ENCODE measurements around the gene KCNQ1. TPM values are rescaled to one million over a fixed set of nuclear protein-coding genes. Genes with fewer than 3 reads are reported as not detected.
A peak's percentile ranks its signal among the peaks of the same experiment; 100 is the strongest.

KCNQ1 gene
- total and polyA plus RNA-seq, 2 of the 13 experiments (the other 11 are each of a cell fraction or from before 2014, with no cell fraction given): 0.02 to 0.08 TPM

GRCh38 chr11:2888266-2888968, 443.6 kb downstream of the KCNQ1 start (continued):
- TF ChIP-seq TOE1 (CRISPR knock-in tag; IDR thresholded peaks at IDR 0.05): no peak
- TF ChIP-seq SOX13 (IDR thresholded peaks at IDR 0.05): no peak
- 0 out of 4 replicates have a peak, but pooled peaks of 1 of the 2 experiments have one; percentile 19 for TF ChIP-seq SOX13 (CRISPR knock-in tag; conservative IDR thresholded peaks at IDR 0.05 in 1 of 2, IDR thresholded peaks at IDR 0.05 in 1 of 2)
- TF ChIP-seq ZFAT (CRISPR knock-in tag; conservative IDR thresholded peaks at IDR 0.05): no peak
- no peak for TF ChIP-seq POLR2G (IDR thresholded peaks at IDR 0.05; ENCODE audit: low read depth, low read length)
- TF ChIP-seq JUNB (CRISPR knock-in tag; IDR thresholded peaks at IDR 0.05; ENCODE audit: borderline replicate concordance): no peak
- TF ChIP-seq ISX (CRISPR knock-in tag; conservative IDR thresholded peaks at IDR 0.05): no peak
- TF ChIP-seq ZNF670 (CRISPR knock-in tag; IDR thresholded peaks at IDR 0.05; ENCODE audit: borderline replicate concordance): no peak
- peak; percentile 52; the same call in 1 of the 2 replicates for TF ChIP-seq MAX (IDR thresholded peaks at IDR 0.05)
- no peak for TF ChIP-seq ZNF556 (CRISPR knock-in tag; IDR thresholded peaks at IDR 0.05; ENCODE audit: borderline replicate concordance)
- no peak for TF ChIP-seq NFRKB (IDR thresholded peaks at IDR 0.05)
- TF ChIP-seq SRSF9 (IDR thresholded peaks at IDR 0.05; ENCODE audit: borderline replicate concordance, insufficient read depth, low read depth, low read length, poor library complexity, severe bottlenecking): no peak
- TF ChIP-seq ZNF629 (CRISPR knock-in tag; conservative IDR thresholded peaks at IDR 0.05): no peak
- 0 out of 2 replicates have a peak, but pooled peaks have one; percentile 47 for TF ChIP-seq ZNF430 (CRISPR knock-in tag; IDR thresholded peaks at IDR 0.05)
- TF ChIP-seq ZFYVE20 (CRISPR knock-in tag; IDR thresholded peaks at IDR 0.05; ENCODE audit: borderline replicate concordance, low read depth): no peak
- no peak for TF ChIP-seq ZBTB2 (CRISPR knock-in tag; IDR thresholded peaks at IDR 0.05; ENCODE audit: low read depth)
- TF ChIP-seq ZSCAN12 (CRISPR knock-in tag; IDR thresholded peaks at IDR 0.05): no peak
- TF ChIP-seq HMGXB4 (CRISPR knock-in tag; IDR thresholded peaks at IDR 0.05; ENCODE audit: borderline replicate concordance in 1 of 2, low read depth in 1 of 2): peak in 1 of 2 experiments; percentile 48; a peak in 1 of 4 replicates
- TF ChIP-seq TFDP2 (CRISPR knock-in tag; IDR thresholded peaks at IDR 0.05): peak; percentile 30; the same call in 1 of the 2 replicates
- no peak for TF ChIP-seq ARNTL (CRISPR knock-in tag; IDR thresholded peaks at IDR 0.05)
- TF ChIP-seq GATAD1 (CRISPR knock-in tag; IDR thresholded peaks at IDR 0.05): no peak
- no peak for TF ChIP-seq ZSCAN5A (CRISPR knock-in tag; IDR thresholded peaks at IDR 0.05; ENCODE audit: borderline replicate concordance)
- 0 out of 2 replicates have a peak, but pooled peaks have one; percentile 50 for TF ChIP-seq REPIN1 (CRISPR knock-in tag; IDR thresholded peaks at IDR 0.05; ENCODE audit: borderline replicate concordance, low read depth)

Measured in HepG2 (cell line).